NK-92 (cell line): Measurements from ENCODE around the gene ZNF438.

Experiments used
- DNase-seq: peaks from one replicate; lab custom pipeline; 2025; ENCODE audit not compliant: unreplicated experiment; lab: John Stamatoyannopoulos, UW

ZNF438 gene

DNA sequence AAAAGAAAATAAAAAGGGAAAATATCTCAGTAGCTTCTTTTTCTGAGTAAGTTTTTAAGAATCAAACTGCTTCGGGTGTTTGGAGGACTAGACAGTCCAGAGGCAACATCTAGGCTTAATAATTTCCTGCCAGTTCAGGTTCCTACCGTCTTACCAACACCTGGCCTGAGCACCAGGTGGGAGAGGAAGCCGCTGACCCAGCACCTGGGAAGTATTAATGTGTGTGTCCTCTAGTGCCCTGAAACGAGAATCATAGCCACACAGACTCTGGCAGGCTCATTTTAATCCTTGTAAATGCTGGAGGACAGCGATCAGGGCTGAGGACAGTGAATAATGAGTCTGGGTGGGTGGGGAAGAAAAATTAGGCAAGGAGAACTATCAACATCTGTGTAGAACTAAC lies 137.4 kb downstream of the ZNF438 start:
- DNase-seq, result no peak

DNA sequence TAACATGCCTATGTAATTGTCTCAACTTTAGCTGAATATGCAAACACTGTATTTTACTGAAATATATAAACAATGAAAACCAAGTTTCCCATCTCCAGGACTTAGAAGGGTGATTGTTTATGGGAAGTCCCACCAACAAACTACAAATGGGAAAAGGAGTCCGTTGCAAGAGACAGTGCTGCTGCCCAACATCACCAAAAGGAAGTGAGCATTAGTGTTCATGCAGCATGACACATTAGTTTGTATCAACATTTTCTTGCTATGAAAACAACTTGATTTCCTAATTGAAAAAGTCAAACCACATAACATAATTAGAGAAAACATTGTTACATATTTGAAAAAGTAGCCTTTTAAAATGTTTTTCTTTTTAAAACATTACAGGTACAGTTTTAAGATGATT lies 138.5 kb downstream of the ZNF438 start:
- DNase-seq, result no peak

DNA sequence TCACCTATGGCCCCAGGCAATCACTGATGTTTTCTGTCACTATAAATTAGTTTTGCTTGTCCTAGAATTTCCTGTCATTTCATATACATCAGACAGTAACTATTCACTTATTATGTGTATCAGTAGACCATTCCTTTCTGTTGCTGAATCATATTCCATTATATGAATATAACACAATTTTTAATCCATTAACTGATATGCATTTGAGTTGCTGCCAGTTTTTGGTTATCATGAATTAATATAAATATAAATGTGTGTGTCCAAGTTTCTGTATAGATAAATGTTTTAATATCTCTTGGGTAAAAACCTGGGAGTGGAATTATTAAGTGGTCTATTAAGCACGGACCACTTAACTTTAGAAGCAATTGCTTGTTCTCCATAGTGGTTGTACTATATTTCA lies 143.8 kb downstream of the ZNF438 start:
- DNase-seq, result no peak

DNA sequence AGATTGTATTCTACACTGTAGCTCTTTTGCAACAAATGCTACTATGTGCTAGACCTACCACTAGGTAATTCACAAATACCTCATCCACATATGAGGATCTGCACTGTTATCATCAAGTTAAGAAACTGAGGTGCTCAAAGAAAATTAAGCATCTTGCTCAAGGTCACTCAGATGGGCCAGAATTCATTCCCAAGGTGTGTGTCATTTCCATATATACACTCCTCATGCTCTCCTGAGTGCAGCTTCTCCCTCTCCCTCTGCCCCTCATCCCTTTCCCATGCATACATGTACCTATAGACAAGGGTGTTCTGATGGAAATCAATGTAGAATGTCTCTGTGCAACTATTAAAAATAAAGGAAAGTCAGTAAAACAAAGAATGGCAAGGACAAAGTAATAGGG lies 146.2 kb downstream of the ZNF438 start:
- no peak for DNase-seq

DNA sequence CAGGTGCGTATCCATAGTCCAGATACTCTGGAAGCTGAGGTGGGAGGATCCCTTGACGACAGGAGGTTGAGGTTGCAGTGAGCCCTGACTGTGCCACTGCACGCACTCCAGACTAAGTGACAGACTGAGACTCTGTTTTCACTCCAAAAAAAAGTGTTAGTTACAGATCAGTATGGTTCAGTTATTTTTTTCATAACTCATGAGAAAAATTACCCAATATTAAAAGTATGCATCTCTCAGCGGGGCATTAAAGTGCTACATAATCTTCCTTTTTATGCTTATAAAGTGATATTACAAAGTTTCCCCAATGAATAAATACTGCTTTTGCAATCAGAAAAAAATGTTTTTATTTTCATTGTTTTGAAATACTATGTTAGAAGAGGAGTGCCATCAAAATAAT lies 147.9 kb downstream of the ZNF438 start:
- no peak for DNase-seq

DNA sequence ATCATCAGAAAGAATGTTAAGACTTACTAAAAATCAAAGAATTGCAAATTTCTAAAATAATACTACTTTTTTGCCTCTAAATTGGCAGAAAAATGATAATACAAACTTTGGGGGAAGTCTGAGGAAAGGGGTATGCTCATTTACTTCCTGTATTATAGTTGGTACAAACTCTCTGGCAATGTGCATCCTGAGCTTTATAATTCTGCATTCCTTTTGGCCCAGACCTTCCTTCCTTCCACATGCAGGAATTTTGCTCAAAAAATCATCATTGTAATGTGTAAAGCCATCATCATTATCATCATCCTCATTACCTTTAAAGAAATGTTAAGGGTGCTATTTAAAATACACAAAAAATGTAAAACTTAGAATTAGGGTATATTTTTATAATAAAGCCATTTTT lies 148.5 kb downstream of the ZNF438 start:
- DNase-seq, result no peak

DNA sequence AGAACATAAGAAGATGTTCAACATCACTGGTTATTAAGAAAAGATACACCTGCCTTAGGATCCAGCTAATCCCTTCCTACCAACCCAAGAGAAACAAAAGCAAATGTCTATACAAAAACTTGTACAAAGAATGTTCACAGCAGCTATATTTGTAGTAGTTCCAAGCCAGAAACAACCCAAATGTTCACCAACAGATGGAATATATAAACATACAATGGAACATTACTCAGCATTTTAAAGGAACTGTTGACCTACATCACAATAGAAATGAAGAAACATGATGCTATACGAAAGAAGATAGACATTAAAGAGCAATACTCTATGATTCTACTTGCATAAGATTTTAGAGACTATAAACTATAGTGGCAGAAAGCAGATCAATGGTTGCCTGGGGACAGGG lies 149.4 kb downstream of the ZNF438 start:
- no peak for DNase-seq

DNA sequence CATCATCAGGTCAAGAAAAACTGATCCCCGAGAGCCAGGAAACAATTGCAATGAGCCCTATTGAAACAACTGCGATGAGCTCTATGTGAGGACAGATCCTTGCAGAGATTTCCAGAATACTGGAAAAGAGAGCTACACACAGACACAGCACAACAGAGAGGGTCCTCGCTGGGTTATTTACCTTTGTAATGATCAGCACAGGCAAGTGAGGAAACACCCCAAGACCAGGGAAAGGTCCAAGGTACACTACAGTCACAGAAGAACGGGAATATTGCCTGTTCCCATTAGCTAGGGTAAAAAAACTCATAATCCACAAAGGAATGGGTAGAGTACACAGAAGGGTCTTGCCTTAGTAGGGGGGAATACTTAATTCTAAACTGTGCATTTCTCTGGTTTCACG lies 152.7 kb downstream of the ZNF438 start:
- DNase-seq, result no peak

DNA sequence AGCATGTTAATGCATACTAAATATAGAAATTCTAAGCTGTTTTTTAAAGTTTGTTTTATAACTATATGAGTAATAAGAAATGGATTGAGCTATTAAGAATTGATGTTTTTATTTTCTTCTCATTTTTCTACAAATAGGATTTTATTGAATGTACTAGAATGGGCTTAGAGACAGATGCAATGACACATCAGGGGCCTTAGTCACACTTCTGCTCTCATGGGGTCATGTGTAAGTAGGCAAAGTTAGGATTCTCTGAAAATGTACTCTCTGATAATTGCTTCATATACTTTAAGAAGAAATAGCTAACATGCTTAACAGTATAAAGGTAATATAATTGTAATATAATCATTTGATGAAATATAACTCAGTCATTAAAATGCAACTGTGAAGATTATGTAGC lies 154.6 kb downstream of the ZNF438 start:
- DNase-seq, result no peak

DNA sequence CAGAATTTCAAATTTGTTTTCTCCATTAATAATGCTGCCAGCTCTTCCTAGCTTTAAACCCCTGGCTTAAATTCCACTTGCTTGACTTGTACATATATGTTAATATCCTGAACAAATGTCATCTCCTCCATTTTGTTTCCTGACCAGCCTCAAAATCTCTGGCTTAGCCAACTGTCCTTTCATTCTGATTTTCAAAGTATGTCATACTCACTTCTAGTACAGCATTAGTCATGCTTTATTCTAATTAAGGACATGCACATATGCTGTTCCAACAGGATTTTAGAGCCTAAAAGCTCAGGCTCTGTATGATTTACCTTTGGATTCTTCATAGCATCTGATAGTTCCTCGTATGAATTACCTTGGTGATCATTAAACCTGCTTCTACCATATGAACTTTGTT lies 158.3 kb downstream of the ZNF438 start:
- DNase-seq, result no peak

DNA sequence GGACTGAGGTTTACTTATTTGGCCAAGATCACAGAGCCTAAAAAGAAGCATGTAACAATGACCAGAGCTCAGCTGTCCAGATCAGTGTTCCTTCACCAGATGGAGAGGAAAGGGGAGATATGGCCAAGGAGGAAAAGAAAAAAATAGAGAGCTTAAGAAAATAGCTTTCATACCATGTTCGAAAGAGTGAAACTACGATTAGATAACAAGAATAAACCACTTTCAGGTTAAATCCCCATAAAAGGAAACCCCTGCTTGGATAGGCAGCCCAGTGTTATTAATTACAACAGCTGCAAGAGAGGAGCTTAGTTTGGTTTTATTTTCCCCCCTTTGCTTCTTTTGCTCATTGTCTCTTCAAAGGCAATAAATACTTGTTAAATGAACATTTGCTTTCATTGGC lies 160.8 kb downstream of the ZNF438 start:
- no peak for DNase-seq

DNA sequence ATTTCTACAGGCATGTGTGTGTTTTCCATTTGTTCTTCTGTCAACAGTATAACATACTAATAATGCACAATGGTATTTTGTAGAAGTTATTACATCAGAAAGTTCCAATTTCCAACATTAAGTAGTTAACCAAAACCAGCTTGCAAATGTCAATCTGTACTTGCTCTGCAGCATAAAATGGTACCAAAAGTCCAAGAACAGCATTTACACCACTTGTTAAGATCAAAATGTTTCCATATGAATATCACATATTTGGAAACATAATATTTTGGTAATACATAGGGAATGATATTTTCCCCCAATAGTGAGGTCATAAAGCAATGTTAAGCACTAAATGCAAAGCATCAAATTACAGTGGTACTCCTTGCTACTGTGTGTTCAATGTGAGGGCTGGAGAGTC lies 162.1 kb downstream of the ZNF438 start:
- DNase-seq, result no peak

DNA sequence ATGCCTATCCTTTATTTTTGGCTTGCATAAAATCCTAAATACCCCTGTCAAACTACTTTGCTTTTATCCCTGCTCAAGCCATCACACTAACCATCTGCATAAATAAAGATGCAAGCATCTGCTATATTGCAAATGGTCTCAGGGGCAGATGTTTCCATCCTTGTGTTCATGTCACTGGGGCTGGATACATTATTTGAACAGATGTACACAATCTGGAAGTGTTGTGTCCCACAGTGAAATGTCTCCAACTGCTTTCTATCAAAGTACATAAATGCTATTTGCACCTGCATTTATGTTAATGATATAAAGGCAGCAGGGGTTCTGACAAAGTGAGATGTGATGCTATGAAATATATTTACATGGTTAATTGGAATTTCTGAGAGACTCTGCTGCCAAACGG lies 163.1 kb downstream of the ZNF438 start:
- DNase-seq, result no peak

DNA sequence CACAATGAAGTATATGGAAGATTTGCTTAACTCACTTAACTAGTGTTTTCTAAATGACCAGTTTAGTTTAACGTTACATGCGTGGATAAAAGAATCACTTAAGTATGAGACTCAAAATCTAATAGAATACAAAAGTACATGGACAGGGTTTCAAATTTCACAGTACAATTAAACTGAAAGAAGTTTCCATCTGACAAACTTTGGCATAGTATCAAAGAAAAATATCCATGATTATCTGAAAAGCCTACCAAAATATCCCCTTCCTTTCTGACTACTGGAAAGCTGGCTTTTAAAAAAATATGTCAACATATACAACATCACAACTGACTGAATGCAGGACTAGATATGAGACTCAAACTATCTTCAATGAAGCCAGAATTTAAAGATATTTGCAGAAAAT lies 164.8 kb downstream of the ZNF438 start:
- DNase-seq, result no peak

DNA sequence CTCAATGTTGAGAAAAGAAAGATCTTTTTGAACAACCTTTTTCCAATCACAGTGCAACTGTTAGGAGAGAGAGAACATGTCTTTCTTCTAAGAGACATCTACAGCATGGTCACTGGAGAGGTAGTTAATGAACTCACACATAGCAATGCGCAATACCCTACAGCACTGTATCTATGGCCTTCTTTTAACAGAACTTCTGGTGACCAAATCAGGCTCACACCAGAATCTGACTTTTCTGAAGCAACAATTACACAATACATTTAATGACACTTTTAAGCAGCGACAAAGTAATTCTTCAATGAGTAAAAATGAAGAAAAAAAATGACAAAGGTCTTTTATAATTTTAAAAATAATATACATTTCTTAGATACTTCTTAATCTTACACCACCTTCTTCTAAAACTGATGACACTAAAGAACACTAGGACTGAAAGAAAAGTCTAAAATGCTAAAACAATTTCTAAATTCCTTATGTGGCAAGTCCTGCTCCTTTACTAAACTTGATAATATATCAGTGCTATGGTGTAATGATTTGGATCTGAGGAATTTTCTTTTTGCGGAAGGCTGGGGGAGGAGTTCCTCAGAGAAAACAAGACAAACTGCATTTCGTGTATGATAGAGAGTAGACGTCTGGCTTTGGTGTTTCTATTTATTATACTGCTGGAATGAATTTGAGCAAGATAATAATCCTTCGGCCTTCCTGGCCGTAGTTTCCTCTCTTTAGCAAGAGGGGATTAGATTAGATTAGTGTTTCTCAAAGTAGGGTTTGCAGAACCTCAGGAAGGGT lies 166.3 kb downstream of the ZNF438 start:
- no peak for DNase-seq

DNA sequence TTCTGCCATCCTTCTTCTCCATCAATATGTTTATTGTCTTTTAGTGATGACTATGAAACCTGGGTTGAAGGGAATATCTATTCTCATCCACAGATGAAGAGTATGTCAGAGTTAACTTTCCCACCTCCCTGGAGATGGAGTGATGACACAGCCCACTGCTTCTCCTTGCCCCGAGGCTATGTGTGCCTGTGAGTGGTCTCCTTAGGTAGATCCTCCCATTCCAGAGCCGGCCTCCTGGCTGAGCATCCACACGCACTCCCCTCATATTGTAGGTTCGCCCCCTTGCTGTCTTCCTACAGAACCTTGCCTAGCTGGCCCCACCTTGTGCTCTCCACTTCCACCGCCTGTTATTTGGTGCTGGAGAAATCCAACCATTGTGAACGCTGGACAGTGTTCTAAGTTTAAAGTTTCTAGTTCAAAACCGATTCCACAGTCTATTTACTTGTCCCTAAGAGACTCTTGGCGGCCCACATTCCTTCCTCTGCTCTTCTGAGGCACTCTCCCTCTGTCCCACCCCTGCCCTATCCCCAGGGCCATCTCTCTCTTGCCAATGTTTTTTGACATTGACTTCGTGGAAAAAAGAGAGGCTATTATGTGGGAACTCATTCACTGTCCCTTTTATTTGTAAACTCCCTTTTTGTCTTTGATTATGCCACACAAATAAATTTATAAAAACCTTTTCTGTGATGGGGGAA lies 168.0 kb downstream of the ZNF438 start:
- no peak for DNase-seq

DNA sequence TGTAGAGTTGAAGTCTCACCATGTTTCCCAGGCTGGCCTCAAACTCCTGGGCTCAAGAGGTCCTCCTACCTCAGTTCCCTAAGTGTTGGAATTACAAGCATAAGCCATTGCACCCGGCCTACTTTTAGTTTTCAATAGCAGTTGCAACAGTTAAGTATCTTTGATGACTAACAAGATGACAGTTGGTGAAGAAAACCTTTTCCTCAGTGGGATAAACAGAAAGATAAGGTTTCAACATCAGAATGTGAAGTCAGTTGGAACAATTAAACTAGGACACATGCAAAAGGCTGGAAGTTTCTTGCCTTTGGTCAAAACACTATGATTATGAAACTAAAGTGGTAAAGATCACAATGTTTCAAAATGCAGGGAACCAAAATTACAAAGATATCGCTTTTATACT lies 169.2 kb downstream of the ZNF438 start:
- DNase-seq, result no peak

DNA sequence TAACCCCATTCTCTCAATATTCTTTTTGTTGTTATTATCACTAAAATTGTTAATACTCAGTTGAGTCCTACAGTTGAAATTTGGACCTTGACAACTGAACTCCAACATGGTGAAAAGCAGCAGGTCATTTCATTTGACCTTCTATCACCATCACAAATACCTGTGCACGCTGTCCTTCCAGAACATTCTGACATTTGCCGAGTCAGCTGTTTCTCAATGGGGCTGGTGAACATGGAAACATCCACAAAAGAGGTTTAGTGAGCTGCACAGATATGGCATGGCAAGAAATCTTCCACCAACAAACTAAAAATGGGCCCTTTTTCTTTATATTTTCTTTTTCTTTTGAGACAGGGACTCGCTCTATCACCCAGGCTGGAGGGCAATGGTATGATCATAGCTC lies 169.7 kb downstream of the ZNF438 start:
- DNase-seq, result no peak

DNA sequence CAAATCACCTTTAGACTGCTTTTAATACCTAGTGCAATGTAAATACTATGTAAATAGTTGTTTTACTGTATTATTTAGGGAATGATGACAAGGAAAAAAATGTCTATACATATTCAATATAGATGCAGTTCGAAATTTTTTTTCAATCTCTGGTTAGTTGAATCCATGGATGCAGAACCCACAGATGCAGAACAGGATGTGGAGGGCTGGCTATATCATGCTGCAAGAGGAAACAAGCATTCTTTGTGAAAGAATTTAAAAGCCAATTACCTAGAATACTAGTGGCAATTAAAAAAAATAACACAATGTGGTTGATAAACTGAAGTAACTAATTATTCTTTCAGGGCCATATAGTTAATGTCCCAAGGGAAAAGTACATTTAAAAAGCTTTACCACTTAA lies 170.4 kb downstream of the ZNF438 start:
- DNase-seq, result no peak

DNA sequence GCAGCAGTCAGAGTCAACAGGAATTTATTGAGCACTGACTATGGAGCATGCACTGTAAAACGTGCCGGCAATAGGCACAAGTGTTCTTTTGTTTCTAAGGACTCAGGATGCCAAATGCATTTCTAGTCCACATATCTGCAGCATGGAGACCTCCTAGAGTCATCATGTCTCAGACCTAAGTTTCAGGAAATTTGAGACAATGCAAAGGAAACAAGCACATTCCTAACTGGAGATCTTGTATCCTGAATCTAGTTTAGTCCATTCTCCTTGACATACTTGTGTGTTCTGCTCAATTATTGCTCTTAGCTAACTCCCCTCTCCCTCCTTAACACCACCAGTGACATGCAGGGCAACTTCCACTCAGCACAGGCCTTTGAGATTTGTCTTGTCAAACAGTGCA lies 173.2 kb downstream of the ZNF438 start:
- no peak for DNase-seq

DNA sequence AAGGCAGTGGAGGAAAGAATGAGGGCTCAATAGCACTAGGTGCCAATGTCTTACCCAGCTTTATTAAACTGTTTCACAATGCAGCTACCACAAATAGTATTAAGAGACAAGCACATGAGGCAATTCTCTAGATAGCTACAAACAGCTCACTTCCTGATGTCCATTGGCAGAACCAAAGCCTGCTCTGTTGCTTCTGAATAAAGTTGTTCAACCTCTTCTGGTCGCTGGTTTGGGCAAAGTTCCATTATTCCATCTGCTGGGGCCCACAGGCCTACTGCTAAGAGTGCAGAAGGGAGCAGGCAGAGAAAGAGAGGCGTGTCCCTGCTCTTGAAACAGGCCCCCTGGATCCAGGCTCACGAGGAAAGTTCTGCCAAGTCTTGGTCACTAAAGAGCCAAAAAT lies 173.9 kb downstream of the ZNF438 start:
- no peak for DNase-seq

DNA sequence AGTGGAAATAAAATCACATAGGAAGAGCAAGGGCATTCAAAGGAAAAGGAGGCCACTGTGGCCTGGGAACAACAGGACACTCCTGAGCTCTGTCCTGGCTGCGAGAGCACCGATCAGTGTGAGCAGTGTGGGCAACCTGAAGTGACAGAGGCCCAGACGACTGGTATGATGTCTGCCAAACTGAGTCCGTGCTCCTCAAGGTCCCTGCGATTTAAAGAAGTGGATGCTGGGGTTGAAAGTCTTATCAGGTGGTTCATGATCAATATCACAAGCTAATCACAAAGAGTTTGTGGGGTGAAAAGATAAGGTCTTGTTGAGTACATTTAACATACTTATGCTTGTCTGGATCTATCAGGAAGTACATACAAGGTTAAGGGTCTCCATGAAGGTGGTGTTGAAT lies 176.5 kb downstream of the ZNF438 start:
- DNase-seq, result no peak

DNA sequence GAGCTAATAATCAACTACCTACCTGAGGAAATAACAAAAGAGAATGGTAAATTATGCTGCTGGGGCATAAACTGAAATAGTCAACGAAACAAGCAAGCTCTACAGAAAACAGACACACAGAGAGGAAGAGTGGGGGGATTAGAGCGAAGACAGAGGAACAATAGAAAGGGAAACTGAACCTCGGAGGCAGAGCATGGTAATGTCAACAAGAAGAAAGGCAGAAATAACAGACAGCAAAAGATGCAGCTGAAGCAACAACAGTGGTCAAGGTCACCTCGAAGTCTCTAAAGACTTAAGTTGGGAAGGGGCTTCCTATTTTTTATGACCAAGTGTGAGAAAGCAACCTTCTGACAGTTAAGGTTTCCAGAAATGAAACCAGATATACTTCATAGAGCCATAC lies 177.0 kb downstream of the ZNF438 start:
- no peak for DNase-seq
